Fibroblast of villous mesenchyme (primary cell): Measurements from ENCODE around the gene CAPN15. TPM values are rescaled to one million over a fixed set of nuclear protein-coding genes. Genes with fewer than 3 reads are reported as not detected.

Experiments
- DNase-seq: peaks from one replicate; pipeline ENCODE4 v3.0.0-alpha.2; 2010; ENCODE audit warnings: low read depth
- H3K4me3 ChIP-seq: 2 replicates; pipeline ENCODE4 v1.5.1; 2011; ENCODE audit warnings: low read depth, mild to moderate bottlenecking, low read length
- total RNA-seq: library from RNA; depleted of rRNA; stranded (reverse); fragments of >200 nt; gene quantifications from 2 replicates; pipeline ENCODE4 v1.2.3, GENCODE V29; 2012
- TF ChIP-seq, protein P1 (sequence below): IDR thresholded peaks from 2 replicates; pipeline ENCODE4 v1.5.1; 2012; ENCODE audit warnings: low read depth, mild to moderate bottlenecking, low read length; ENCODE audit not compliant: insufficient read depth

Gene CAPN15
- total RNA-seq, 1 donor: 37.1 TPM

DNA sequence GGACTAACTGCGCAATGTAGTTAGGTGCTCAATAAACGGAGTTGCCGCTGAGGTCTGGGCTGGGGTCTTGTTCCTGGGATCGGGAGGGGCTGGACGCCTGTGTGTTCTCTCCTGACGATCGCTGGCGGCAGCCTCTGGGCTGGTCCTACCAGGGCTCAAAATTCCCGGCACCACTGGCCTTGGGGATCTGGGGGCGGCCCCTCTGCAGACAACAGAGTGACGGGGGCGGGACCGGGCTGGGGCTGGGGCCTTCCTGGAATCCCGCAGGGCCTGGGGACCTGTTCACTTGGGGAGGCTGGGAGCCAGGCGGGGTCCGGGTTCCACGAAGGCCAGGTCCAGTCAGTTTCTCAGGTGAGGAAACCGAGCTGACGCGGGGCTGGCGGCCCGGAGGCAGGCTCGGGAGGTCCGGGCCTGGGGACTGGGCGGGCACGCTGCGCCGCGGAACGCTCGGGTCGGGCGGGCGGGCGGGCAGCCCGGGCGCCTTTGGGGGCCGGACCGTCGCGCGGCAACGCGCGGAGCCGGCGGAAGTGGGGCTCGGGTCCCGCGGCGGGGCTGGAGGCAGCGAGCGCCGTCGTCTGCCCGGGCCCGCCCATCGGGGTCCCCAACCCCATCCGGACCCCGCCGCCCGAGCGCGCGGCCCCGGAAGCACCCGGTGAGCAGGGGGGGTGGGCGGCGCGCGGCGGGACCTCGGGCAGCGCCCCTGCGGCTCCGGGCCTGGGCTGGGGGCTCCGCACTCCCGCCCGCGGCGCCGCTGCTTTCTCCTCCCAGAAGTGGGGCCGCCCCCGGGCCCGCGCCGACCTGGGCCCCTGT is 42.1 kb downstream of the CAPN15 start, which contains the start of gene PIGQ:
Gene PIGQ (plus strand): TSS at position 524 of the 810 bp plus-strand sequence. CDS start 4,107 bp downstream, outside the sequence.
- TF ChIP-seq, protein P1, sequence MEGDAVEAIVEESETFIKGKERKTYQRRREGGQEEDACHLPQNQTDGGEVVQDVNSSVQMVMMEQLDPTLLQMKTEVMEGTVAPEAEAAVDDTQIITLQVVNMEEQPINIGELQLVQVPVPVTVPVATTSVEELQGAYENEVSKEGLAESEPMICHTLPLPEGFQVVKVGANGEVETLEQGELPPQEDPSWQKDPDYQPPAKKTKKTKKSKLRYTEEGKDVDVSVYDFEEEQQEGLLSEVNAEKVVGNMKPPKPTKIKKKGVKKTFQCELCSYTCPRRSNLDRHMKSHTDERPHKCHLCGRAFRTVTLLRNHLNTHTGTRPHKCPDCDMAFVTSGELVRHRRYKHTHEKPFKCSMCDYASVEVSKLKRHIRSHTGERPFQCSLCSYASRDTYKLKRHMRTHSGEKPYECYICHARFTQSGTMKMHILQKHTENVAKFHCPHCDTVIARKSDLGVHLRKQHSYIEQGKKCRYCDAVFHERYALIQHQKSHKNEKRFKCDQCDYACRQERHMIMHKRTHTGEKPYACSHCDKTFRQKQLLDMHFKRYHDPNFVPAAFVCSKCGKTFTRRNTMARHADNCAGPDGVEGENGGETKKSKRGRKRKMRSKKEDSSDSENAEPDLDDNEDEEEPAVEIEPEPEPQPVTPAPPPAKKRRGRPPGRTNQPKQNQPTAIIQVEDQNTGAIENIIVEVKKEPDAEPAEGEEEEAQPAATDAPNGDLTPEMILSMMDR: no peak
- DNase-seq: peak; percentile 60

DNA sequence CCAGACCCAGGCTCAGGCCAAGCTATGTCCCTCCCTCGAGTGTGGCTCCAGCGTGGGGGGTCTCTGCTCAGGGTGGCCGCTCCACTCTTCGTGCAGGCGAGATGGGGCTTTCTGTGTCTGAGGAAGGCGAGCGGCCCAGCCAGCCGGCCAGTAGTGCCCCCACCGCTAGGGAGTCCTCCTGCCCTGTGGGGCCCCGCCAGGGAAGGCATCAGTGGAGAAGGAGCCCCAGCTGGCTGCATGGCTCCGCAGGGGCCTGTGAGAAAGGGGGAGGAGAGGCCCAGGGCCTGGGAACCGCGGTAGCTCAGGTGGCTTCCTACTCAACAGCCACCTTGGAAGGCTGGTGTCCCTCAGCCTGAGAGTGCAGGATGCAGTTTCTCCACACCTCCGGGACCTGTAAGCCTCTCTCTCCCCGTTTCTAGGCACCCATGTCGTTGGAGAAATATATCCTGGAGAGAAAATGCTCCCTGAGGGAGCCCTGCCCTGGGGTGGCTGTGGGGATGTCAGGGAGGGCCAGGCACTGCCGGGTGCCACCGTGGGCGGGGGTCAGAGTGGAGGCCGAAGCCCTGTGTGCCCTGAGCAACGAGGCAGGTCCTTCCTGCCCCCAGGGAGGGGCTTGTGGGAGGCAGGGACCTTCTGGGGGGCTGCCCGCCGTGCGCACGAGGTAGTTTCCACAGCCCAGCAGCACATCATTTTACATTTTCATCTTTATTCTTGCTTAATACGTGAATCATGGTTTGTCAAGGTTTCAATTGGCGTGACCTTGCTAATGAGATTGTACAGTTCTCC is 45.5 kb downstream of the CAPN15 start:
- H3K4me3 ChIP-seq: no peak overlapping the region
- DNase-seq: no peak
- TF ChIP-seq, protein P1: no peak

More for the DNA sequence above, 42.1 kb downstream of the CAPN15 start, which contains the start of gene PIGQ:
- peak within 1 kb of the TSS; percentile 79 for H3K4me3 ChIP-seq

DNA sequence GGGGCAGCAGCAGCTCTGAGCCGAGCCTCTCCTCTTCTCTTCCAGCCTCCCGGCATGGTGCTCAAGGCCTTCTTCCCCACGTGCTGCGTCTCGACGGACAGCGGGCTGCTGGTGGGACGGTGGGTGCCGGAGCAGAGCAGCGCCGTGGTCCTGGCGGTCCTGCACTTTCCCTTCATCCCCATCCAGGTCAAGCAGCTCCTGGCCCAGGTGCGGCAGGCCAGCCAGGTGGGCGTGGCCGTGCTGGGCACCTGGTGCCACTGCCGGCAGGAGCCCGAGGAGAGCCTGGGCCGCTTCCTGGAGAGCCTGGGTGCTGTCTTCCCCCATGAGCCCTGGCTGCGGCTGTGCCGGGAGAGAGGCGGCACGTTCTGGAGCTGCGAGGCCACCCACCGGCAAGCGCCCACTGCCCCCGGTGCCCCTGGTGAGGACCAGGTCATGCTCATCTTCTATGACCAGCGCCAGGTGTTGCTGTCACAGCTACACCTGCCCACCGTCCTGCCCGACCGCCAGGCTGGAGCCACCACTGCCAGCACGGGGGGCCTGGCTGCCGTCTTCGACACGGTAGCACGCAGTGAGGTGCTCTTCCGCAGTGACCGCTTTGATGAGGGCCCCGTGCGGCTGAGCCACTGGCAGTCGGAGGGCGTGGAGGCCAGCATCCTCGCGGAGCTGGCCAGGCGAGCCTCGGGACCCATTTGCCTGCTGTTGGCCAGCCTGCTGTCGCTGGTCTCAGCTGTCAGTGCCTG is 46.7 kb downstream of the CAPN15 start:
- no peak for DNase-seq
- TF ChIP-seq, protein P1: no peak
- H3K4me3 ChIP-seq: no peak overlapping the region

DNA sequence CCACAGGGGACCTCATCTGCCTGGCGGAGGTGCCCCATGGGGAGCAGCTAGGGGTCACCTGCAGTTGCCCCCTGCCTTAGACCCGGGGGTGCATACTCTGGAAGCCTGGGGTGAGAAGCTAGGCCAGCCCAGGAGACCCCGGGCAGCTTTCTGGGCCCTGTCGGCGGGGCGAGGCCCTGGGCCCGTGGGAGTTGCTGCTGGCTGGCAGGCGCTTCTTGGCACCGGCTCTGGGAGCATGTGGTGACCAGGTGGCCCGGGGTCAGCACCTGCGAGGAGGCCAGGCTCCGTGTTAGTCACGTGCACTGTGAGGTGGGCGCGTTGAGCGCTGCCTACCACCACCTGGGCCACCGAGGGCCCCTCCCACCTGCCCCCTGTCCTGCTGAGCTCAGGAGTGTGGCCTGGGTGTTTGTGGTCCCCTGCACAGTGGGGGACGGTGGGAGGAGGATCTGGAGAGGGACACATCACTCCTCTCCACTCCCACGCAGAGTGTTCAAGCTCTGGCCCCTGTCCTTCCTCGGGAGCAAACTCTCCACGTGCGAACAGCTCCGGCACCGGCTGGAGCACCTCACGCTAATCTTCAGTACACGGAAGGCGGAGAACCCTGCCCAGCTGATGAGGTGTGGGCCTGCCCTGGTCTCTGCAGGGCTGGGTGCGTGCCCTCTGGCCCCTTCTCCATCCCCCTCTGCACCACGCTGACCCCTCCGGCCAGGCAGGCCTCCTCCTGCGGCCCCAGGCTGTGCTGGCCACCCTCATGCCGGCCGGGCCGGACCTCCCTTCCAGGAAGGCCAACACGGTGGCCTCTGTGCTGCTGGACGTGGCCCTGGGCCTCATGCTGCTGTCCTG is 48.1 kb downstream of the CAPN15 start:
- DNase-seq: no peak
- TF ChIP-seq, protein P1: no peak
- H3K4me3 ChIP-seq: no peak overlapping the region

DNA sequence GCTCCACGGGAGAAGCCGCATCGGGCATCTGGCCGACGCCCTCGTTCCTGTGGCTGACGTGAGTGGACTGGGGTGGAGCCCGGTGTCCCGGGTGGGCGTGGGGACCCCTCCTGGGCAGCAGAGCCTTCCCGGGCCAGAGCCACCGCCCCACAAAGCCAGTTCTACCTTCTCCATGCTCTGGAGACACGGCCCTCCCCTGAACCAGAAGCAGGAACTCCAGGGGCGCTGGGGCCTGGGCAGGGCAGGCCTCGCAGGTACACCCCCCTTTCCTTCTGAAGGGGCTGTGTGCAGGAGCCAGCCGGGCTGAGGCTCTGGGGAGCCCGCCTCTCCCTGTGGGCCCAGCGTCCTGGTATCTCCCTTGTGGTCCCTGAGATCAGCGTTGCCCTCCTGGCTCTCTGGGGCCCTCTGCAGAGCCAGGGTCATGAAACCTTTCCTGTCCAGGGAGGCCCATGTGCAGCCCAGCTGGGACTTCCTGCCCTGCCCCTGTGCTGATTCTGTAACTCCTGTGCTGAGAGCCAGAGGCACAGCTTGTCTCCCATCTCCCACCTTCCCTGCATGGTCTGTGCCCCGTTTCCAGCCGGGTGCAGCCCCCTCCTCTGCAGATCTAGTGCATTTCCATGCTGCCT is 48.8 kb downstream of the CAPN15 start:
- no peak overlapping the region for H3K4me3 ChIP-seq
- DNase-seq: no peak
- TF ChIP-seq, protein P1: no peak

DNA sequence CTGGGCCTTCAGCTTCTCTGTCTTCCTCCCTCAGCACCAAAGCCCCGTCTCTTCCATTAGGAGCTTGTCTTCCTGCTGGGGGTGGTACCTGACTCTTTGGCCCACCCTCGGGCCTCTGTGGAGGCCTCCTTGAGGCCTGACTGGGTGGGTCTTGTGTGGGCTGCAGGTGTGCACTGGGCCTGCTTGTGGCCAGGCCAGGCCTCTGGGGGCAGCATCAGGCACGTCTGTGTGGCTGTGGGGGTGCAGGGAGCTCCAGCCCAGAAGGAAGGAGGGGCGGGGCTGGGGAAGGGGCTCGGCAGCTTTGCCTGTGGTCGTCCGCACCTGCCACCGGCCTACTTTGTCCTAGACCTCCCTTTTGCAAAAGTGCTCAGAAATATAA is 49.3 kb downstream of the CAPN15 start:
- TF ChIP-seq, protein P1: no peak
- no peak overlapping the region for H3K4me3 ChIP-seq
- no peak for DNase-seq
